Glutamatergic neuron (in vitro differentiated cells): ENCODE data around the gene USP40. TPM values are rescaled to one million over a fixed set of nuclear protein-coding genes. Genes with fewer than 3 reads are reported as not detected.

Experiments used
- DNase-seq: peaks from one replicate; pipeline ENCODE4 v3.0.0; 2022
- H3K27ac Mint-ChIP-seq: one replicate; pipeline ENCODE4 v1.8.0; 2020; ENCODE audit warnings: mild to moderate bottlenecking, mixed read lengths, inconsistent platforms; ENCODE audit not compliant: unreplicated experiment
- H3K27me3 Mint-ChIP-seq: one replicate; pipeline ENCODE4 v1.8.0; 2020; ENCODE audit warnings: mild to moderate bottlenecking, moderate library complexity, mixed read lengths, inconsistent platforms; ENCODE audit not compliant: unreplicated experiment
- H3K36me3 Mint-ChIP-seq: one replicate; pipeline ENCODE4 v1.8.0; 2020; ENCODE audit warnings: mild to moderate bottlenecking, mixed read lengths, inconsistent platforms; ENCODE audit not compliant: unreplicated experiment
- H3K4me1 Mint-ChIP-seq: one replicate; pipeline ENCODE4 v1.8.0; 2020; ENCODE audit warnings: mild to moderate bottlenecking, low read depth, mixed read lengths, inconsistent platforms; ENCODE audit not compliant: unreplicated experiment
- H3K4me3 Mint-ChIP-seq: one replicate; pipeline ENCODE4 v1.8.0; 2020; ENCODE audit warnings: mild to moderate bottlenecking, mixed read lengths, inconsistent platforms; ENCODE audit not compliant: unreplicated experiment
- H3K9me3 Mint-ChIP-seq: one replicate; pipeline ENCODE4 v1.8.0; 2020; ENCODE audit warnings: mild to moderate bottlenecking, moderate library complexity, mixed read lengths, inconsistent platforms; ENCODE audit not compliant: unreplicated experiment
- total RNA-seq: library from RNA; stranded (reverse); fragmentation: NEBNext Ultra II Directional; extraction: Animal tissue kit (Norgen Biotek cat#: 25700); gene quantifications from one replicate; pipeline ENCODE4 v1.2.1, GENCODE V29; 2021; ENCODE audit not compliant: unreplicated experiment
- TF ChIP-seq, protein P1 (sequence below): fragments of 200-600 bp; sonication (generic); IDR thresholded peaks from one replicate; pipeline ENCODE4 v1.5.0; 2021; ENCODE audit not compliant: partially characterized antibody, unreplicated experiment

The USP40 gene
- total RNA-seq, 1 donor from 2014 or later = 21.8 TPM

DNA sequence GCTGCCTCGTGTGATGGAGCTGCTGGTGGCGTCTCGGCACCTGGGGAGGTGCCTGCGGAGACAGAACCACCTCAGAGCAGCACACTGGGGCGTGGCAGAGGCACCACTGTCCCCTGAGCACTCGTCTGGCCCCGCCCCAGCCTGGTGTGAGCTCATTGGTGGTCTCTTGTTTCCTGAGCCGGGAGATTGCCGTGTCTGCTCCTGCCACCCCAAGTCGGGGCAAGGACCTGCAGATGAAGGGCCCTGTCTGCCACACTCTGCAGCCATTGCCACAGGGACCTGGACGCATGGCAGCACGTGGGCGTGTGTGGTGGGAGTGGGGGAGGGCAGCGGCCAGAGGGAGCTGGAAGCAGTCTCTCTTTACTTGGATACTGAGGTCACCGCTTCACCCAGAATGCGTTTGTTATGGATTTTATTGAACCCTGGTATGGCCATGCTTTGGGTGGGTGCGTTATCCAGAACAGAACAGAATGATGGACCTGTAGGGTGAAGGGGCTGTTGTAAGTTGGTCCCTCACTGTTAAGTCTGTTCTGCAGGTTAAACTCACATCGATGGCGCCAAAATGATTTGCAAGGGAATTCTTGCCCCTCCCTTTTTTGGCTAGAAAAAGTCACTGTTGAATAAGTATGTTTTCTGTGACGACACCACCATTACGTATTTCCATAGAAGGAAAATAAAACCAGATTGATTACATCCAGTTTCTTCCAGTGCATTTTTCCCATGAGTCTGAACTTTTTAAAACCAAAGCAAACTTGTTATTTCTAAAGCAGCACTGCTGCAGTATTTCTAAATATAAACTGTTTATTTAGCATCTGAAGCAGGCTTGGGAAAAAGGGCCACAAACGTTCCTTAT, 92.0 kb downstream of the USP40 start:
- Mint-ChIP-seq H3K27ac (no peak overlapping the region), H3K36me3 (no peaks in the 10 kb centered on the region), H3K9me3 (peaks cover 5% of the 10 kb centered on the region), H3K4me1 (peaks cover 5% of the 10 kb centered on the region), H3K27me3 (peaks cover 2% of the 10 kb centered on the region), H3K4me3 (no peak overlapping the region)
- DNase-seq = no peak
- TF ChIP-seq, protein P1, sequence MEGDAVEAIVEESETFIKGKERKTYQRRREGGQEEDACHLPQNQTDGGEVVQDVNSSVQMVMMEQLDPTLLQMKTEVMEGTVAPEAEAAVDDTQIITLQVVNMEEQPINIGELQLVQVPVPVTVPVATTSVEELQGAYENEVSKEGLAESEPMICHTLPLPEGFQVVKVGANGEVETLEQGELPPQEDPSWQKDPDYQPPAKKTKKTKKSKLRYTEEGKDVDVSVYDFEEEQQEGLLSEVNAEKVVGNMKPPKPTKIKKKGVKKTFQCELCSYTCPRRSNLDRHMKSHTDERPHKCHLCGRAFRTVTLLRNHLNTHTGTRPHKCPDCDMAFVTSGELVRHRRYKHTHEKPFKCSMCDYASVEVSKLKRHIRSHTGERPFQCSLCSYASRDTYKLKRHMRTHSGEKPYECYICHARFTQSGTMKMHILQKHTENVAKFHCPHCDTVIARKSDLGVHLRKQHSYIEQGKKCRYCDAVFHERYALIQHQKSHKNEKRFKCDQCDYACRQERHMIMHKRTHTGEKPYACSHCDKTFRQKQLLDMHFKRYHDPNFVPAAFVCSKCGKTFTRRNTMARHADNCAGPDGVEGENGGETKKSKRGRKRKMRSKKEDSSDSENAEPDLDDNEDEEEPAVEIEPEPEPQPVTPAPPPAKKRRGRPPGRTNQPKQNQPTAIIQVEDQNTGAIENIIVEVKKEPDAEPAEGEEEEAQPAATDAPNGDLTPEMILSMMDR = no peak

DNA sequence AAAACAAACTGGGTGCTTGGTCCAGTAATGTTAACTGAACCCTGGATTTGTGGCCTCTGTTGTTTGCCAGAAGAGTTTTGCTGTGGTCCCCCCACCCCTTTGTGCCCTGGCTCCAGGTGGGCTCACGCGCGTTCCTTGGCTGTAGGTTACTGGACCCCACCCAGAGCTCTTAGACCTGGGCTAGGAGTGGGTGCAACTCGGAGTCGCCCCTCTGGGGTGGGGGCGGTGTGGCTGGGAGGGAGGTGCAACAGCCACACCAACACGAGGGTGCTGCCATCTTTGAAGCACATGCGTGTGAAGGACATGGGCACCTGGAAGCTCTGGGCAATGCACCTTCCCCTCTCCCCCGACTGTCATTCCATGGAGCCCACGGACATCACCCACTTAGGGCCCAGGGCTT, 92.7 kb downstream of the USP40 start:
- Mint-ChIP-seq H3K4me3 (no peak overlapping the region), H3K27ac (no peak overlapping the region), H3K36me3 (no peaks in the 10 kb centered on the region), H3K27me3 (peaks cover 2% of the 10 kb centered on the region), H3K4me1 (peaks cover 5% of the 10 kb centered on the region), H3K9me3 (peaks cover 5% of the 10 kb centered on the region)
- TF ChIP-seq, protein P1 = no peak
- DNase-seq = no peak

DNA sequence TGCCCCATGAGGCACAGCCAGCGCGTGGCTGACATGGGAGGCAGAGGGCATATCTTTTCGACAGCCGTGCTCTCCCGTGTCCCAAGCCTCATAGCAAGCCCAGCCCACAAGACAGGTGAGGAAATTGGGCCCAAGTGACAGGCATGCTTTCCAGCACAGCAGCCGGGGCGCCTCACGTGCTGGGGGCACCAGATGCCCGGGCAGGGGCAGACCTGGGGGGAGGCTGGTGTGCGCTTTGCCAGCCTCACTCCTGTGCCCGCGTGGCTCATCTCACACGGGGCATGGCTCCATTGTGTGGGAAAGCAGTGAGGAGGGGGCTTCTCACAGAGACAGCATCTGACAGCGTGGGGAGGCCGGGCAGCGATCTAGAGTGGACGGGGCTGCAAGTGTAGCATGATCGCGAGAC, 93.2 kb downstream of the USP40 start:
- Mint-ChIP-seq H3K4me1 (peaks cover 5% of the 10 kb centered on the region), H3K4me3 (no peak overlapping the region), H3K27ac (no peak overlapping the region), H3K9me3 (peaks cover 5% of the 10 kb centered on the region), H3K27me3 (peaks cover 2% of the 10 kb centered on the region), H3K36me3 (no peaks in the 10 kb centered on the region)
- DNase-seq = no peak
- TF ChIP-seq, protein P1 = no peak

DNA sequence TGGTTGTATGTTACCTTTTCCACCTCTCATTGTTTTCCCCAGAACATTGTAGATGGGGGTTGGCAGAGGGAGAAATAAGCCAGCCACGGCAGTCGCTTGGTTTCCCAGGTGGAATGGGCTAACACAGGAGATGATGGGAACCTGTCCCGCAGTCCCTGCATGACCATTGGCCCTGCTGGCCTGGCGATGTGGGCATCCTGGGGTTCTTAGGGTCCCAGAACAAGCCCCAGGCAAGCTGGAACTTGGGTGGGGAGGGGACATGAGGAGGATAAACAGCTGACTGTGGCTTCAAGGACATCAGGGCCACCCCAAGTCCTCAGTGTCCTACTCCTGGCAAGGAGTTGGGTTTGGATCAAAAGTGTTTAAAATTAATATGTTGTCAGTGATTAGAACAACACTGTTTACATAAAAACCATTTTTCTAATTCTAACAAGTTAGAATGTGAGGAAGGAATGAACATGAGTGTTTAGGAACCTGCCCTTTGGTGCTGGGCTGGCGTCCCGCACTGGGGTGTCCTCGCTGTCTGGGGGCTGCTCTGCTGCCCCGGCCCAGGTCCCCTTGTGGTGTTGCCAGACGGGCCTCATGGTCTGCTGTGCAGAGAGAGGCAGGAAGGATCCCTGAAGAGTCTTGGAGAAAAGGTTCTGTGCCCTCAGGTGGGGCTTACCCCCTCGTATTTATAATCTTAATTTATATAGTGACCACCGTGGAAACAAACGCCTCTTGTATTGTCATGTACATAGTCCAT, 95.1 kb downstream of the USP40 start:
- peaks cover 5% of the 10 kb centered on the region for H3K9me3 Mint-ChIP-seq
- H3K27me3 Mint-ChIP-seq = no peaks in the 10 kb centered on the region
- H3K4me3 Mint-ChIP-seq = no peak overlapping the region
- H3K4me1 Mint-ChIP-seq = peaks cover 5% of the 10 kb centered on the region
- no peak for DNase-seq
- H3K36me3 Mint-ChIP-seq = peaks cover under 1% of the 10 kb centered on the region
- H3K27ac Mint-ChIP-seq = no peak overlapping the region
- TF ChIP-seq, protein P1 = no peak

DNA sequence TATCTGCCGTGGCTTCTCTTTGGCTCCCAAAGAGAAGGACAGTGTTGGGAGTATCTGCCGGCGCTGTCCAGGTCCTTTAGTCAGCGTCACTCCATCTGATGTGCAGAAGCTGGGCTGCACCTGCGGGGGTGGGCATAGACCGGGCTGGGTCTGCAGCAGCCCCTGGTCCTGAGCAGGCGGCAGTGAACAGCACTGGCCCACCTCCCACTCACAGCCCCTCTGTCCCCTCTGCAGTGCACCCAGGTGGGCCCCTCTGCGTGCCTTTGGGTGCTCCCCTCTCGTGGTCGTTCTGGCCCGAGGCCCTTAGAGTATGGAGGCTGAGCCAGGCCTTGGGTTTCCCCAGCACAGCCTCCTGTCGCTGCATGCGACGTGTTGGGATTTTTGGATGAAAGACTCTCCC, 95.7 kb downstream of the USP40 start:
- no peak for DNase-seq
- H3K27me3 Mint-ChIP-seq = no peaks in the 10 kb centered on the region
- TF ChIP-seq, protein P1 = no peak
- peak overlapping the region; percentile 22 for H3K27ac Mint-ChIP-seq
- peaks cover 4% of the 10 kb centered on the region for H3K36me3 Mint-ChIP-seq
- H3K4me1 Mint-ChIP-seq = peaks cover 5% of the 10 kb centered on the region
- no peak overlapping the region for H3K4me3 Mint-ChIP-seq
- H3K9me3 Mint-ChIP-seq = peaks cover 5% of the 10 kb centered on the region
